Karpas-422 (cell line): ENCODE measurements around the gene CX3CR1. TPM values are rescaled to one million over a fixed set of nuclear protein-coding genes. Genes with fewer than 3 reads are reported as not detected.

Source experiments
- DNase-seq: peaks from one replicate; pipeline ENCODE4 v3.0.0-alpha.2; 2015
- H2AFZ ChIP-seq: fragments of 200-600 bp; sonication (generic); 2 replicates; pipeline ENCODE4 v1.6.1; 2014; ENCODE audit warnings: antibody characterized with exemption, low read length, mixed read lengths
- H3K27ac ChIP-seq: fragments of 200-600 bp; sonication (generic); 2 replicates; pipeline ENCODE4 v1.5.1; 2014; ENCODE audit warnings: mild to moderate bottlenecking, low read length, moderate library complexity
- H3K27me3 ChIP-seq: fragments of 200-600 bp; sonication (generic); 2 replicates; pipeline ENCODE4 v1.6.1; 2014; ENCODE audit warnings: low read length, mixed read lengths
- H3K36me3 ChIP-seq: fragments of 200-600 bp; sonication (generic); 2 replicates; pipeline ENCODE4 v1.6.1; 2014; ENCODE audit warnings: low read length, mixed read lengths; ENCODE audit not compliant: insufficient read depth
- H3K4me1 ChIP-seq: fragments of 200-600 bp; sonication (generic); 2 replicates; pipeline ENCODE4 v1.6.1; 2014; ENCODE audit warnings: mild to moderate bottlenecking, low read length, mixed read lengths
- H3K4me2 ChIP-seq: fragments of 200-600 bp; sonication (generic); 2 replicates; pipeline ENCODE4 v1.6.1; 2014; ENCODE audit warnings: low read length, low read depth, mild to moderate bottlenecking; ENCODE audit not compliant: poor library complexity, severe bottlenecking
- H3K4me3 ChIP-seq: fragments of 200-600 bp; sonication (generic); 2 replicates; pipeline ENCODE4 v1.5.1; 2014; ENCODE audit warnings: mild to moderate bottlenecking, antibody characterized with exemption, low read length, mixed read lengths
- H3K79me2 ChIP-seq: fragments of 200-600 bp; sonication (generic); 2 replicates; pipeline ENCODE4 v1.6.1; 2014; ENCODE audit warnings: mild to moderate bottlenecking, low read length, mixed read lengths
- H3K9ac ChIP-seq: fragments of 200-600 bp; sonication (generic); 2 replicates; pipeline ENCODE4 v1.6.0; 2014; ENCODE audit warnings: low read length
- H3K9me2 ChIP-seq: fragments of 200-600 bp; sonication (generic), shearing (Covaris generic); replicated peaks from 2 replicates; pipeline ENCODE4 v1.6.0; 2014; ENCODE audit warnings: mild to moderate bottlenecking, low read length, moderate library complexity; ENCODE audit not compliant: insufficient read depth
- H3K9me3 ChIP-seq: fragments of 300-700, 200-600 bp; sonication (generic); 2 replicates; pipeline ENCODE4 v1.6.1; 2014; ENCODE audit warnings: low read length, mixed read lengths
- H4K20me1 ChIP-seq: fragments of 200-600 bp; sonication (generic); 2 replicates; pipeline ENCODE4 v1.6.1; 2014; ENCODE audit warnings: mild to moderate bottlenecking, antibody characterized with exemption, low read length, low read depth; ENCODE audit not compliant: insufficient read depth
- total RNA-seq: library from RNA; depleted of rRNA; stranded (reverse); fragments of >200 nt; shearing (Covaris generic); gene quantifications from 2 replicates; pipeline ENCODE4 v1.2.3, GENCODE V29; 2014; ENCODE audit warnings: low replicate concordance

The CX3CR1 gene
- total RNA-seq, 1 experiment from 2014 or later = 0.48 TPM

- DNase-seq = peak; percentile 97
- Histone ChIP-seq H3K27me3 (0 out of 2 replicates have a peak, but pooled peaks cover 2% of the 10 kb centered on the region), H3K4me2 (peak overlapping the region; percentile 70), H3K9ac (peak overlapping the region; percentile 65), H3K27ac (peak overlapping the region; percentile 97), H3K9me3 (no peaks in the 10 kb centered on the region), H4K20me1 (no peaks in the 10 kb centered on the region), H3K4me1 (peaks cover 75% of the 10 kb centered on the region), H3K9me2 (no peaks in the 10 kb centered on the region), H3K4me3 (peak overlapping the region; percentile 47), H2AFZ (peak overlapping the region; percentile 29; the same call in 1 of the 2 replicates), H3K36me3 (no peaks in the 10 kb centered on the region), H3K79me2 (no peaks in the 10 kb centered on the region)
Observed at GRCh38 chr3:39255503-39256325, 24.1 kb downstream of the CX3CR1 start.

- Histone ChIP-seq H3K36me3 (no peaks in the 10 kb centered on the region), H3K9ac (peak overlapping the region; percentile 57), H3K4me1 (peaks cover 75% of the 10 kb centered on the region), H3K4me3 (peak overlapping the region; percentile 47), H3K79me2 (no peaks in the 10 kb centered on the region), H3K9me2 (no peaks in the 10 kb centered on the region), H3K4me2 (peak overlapping the region; percentile 70), H3K27ac (peak overlapping the region; percentile 97), H3K27me3 (0 out of 2 replicates have a peak, but pooled peaks cover 2% of the 10 kb centered on the region), H3K9me3 (no peaks in the 10 kb centered on the region), H4K20me1 (no peaks in the 10 kb centered on the region), H2AFZ (no peak overlapping the region)
- DNase-seq = peak; percentile 83
Observed at GRCh38 chr3:39254806-39255449, 24.9 kb downstream of the CX3CR1 start.

GRCh38 chr3:39251576-39251975 lies 28.3 kb downstream of the CX3CR1 start:
- Histone ChIP-seq H3K9ac (no peak overlapping the region), H3K9me2 (no peaks in the 10 kb centered on the region), H3K4me1 (peaks cover 51% of the 10 kb centered on the region), H2AFZ (no peak overlapping the region), H3K27me3 (no peaks in the 10 kb centered on the region), H3K79me2 (no peaks in the 10 kb centered on the region), H3K4me2 (no peak overlapping the region), H3K27ac (no peak overlapping the region), H3K36me3 (no peaks in the 10 kb centered on the region), H4K20me1 (no peaks in the 10 kb centered on the region), H3K4me3 (no peak overlapping the region), H3K9me3 (no peaks in the 10 kb centered on the region)
- no peak for DNase-seq

- Histone ChIP-seq H3K36me3 (no peaks in the 10 kb centered on the region), H3K4me1 (peaks cover 38% of the 10 kb centered on the region), H3K4me2 (peak overlapping the region; percentile 23), H3K27me3 (no peaks in the 10 kb centered on the region; the same call in 1 of the 2 replicates), H3K79me2 (no peaks in the 10 kb centered on the region), H3K4me3 (no peak overlapping the region), H2AFZ (no peak overlapping the region), H3K9ac (no peak overlapping the region), H3K9me2 (no peaks in the 10 kb centered on the region), H3K27ac (no peak overlapping the region), H3K9me3 (no peaks in the 10 kb centered on the region), H4K20me1 (no peaks in the 10 kb centered on the region)
- no peak for DNase-seq
Observed at GRCh38 chr3:39250116-39250747, 29.6 kb downstream of the CX3CR1 start.

GRCh38 chr3:39249453-39250115 lies 30.3 kb downstream of the CX3CR1 start:
- Histone ChIP-seq H2AFZ (no peak overlapping the region), H3K27ac (no peak overlapping the region), H3K9ac (no peak overlapping the region), H3K79me2 (no peaks in the 10 kb centered on the region), H3K4me3 (no peak overlapping the region), H3K36me3 (no peaks in the 10 kb centered on the region), H3K4me1 (peaks cover 32% of the 10 kb centered on the region), H3K9me3 (no peaks in the 10 kb centered on the region), H3K9me2 (no peaks in the 10 kb centered on the region), H4K20me1 (no peaks in the 10 kb centered on the region), H3K27me3 (no peaks in the 10 kb centered on the region; the same call in 1 of the 2 replicates), H3K4me2 (peak overlapping the region; percentile 23)
- no peak for DNase-seq

DNA sequence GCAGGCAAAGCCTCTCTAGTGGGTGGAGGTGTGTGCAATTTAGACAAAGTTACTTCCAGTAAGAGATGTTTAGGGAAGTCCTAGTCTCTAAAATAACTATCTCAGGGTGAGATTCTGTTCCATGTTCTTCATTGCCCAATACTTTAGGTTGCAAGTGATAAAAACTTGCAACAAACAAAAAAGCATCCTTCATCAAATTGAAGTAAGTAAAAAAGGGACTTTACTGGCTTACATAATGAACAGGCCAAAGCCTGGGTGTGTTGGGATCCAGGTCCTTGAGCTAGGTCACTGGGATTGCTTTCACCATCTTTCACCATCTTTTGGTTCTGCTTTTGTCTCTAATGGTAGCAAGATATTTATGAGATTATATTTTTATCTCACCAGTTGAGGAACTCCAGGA lies 38.3 kb downstream of the CX3CR1 start:
- no peaks in the 10 kb centered on the region; the same call in 1 of the 2 replicates for H3K27me3 ChIP-seq
- no peaks in the 10 kb centered on the region for H4K20me1 ChIP-seq
- H3K4me2 ChIP-seq = no peak overlapping the region
- no peak for DNase-seq
- H3K9me2 ChIP-seq = no peaks in the 10 kb centered on the region
- H3K9ac ChIP-seq = no peak overlapping the region
- H3K36me3 ChIP-seq = no peaks in the 10 kb centered on the region
- H3K79me2 ChIP-seq = no peaks in the 10 kb centered on the region
- no peaks in the 10 kb centered on the region for H3K4me1 ChIP-seq
- H2AFZ ChIP-seq = no peak overlapping the region
- no peak overlapping the region for H3K27ac ChIP-seq
- no peak overlapping the region for H3K4me3 ChIP-seq
- H3K9me3 ChIP-seq = no peaks in the 10 kb centered on the region

DNA sequence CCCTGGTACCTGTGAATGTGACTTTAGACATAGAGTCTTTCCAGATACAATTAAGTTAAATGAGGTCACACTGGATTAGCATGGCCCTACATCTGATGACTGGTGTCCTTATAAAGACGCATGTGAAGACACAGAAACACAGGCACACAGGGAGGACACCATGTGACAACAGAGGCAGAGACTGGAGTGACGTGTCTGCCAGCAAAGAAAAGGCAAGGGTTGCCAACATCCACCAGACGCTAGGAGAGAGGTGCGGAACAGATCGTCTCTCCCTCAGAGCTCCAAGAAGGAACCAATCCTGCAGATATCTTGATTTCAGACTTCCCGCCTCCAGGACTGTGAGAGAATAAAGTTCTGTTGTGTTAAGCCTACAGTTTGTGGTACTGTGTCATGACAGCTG lies 42.8 kb downstream of the CX3CR1 start:
- no peak overlapping the region for H3K27ac ChIP-seq
- no peaks in the 10 kb centered on the region for H3K36me3 ChIP-seq
- no peaks in the 10 kb centered on the region for H3K79me2 ChIP-seq
- no peaks in the 10 kb centered on the region for H3K9me2 ChIP-seq
- H3K4me2 ChIP-seq = no peak overlapping the region
- H3K27me3 ChIP-seq = no peaks in the 10 kb centered on the region
- H3K4me1 ChIP-seq = peaks cover 17% of the 10 kb centered on the region
- H3K9me3 ChIP-seq = no peaks in the 10 kb centered on the region
- no peaks in the 10 kb centered on the region for H4K20me1 ChIP-seq
- no peak overlapping the region for H3K9ac ChIP-seq
- no peak overlapping the region for H2AFZ ChIP-seq
- no peak overlapping the region for H3K4me3 ChIP-seq
- DNase-seq = no peak
